Raji (cell line): ENCODE results near the gene GRID1.

Experiments
- POLR2A ChIP-seq: IDR thresholded peaks from 2 replicates; pipeline ENCODE4 v1.6.1; 2011; ENCODE audit warnings: low read depth, low read length, control low read depth; ENCODE audit not compliant: insufficient read depth

Gene GRID1

GRCh38 chr10:85874208-85874607 is 492.4 kb downstream of the GRID1 start:
- no peak for TF ChIP-seq POLR2A

DNA sequence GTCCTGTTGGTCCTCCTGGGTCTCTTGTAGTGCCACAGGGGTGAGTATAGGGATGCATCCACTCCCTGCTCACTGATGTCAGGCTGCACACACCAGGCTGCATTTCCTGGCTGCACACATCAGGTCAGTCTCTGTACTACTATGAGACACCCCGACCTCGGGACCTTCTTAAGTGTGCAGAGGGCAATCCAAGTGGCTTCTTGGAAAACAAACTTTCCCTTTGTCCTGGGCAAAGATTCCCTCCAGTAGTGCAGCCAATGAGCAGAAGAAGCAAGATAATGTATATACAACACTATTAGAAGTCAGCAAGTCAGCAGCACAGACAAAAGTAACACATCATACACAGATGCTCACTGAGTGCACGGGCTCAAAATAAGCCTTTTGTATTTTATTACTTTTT is 493.5 kb downstream of the GRID1 start:
- no peak for TF ChIP-seq POLR2A

DNA sequence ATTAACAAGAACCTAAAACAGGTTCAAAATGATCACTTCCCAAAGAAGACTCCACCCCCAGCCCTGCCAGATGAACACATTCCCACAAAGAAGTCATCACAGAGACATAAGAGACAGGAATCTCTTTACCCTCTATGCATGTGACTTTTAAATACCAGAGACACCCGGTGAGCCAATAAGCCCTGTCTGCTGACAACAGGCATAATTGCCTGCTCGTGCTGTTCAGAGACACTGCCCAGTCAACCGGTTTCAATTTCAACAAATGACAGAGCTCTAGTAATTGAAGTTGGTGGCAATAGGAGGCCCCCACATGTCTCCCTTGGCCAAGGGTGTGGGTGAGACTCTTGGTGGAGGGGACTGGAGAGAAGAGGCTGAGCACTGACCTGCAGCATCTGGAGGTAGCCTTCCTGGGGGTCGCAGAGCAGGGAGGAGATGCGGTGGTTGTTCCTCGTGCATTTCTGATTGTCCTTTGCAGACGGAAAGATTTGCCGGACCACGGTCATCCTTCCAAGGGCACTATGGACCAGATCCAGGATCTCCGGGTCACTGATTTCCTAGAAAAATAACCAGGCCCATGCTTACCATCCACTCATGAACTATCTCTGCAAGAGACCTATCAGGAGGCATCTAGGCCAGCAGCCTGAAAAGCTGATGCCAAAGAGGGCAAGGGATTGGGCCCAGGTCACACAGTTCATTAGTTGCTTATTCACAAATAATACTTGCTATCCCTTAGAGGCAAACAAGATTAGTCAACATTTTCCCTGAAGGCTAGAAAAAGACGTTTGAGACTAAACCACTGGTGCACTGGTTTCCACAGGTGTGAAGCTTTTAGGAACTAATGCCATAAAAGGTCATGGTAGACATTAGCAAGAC is 497.7 kb downstream of the GRID1 start:
- TF ChIP-seq POLR2A, result no peak

DNA sequence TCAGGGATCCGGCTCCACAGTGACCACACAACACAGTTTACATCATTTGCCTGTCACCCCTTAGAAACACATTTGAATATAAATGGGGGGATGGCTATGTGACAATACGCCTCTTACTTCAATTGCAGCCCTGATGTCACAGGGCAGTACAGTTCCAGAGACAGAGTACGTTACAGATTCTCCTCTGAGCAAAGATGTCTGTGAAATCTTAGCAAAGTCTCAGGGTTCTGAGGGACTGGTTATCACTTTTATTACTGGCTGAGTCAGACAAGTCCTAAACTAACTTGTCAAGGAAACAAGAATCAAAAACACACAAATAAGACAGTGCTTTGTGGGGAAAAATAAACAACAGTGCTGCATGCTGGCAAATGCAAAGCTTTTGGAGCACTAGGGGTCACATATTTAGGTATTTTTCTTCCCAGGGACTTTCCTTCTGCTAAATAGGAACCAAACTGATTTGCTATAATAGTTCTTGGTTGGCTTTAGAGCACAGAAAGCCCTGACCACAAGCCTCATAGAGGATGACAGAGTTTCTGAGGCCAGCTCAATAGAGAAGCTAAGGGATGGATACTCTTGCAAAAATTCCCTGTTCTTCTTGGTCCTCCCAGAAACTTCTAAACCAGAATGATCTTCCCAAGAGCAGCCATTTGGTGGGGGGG is 501.6 kb downstream of the GRID1 start:
- TF ChIP-seq POLR2A, result no peak

DNA sequence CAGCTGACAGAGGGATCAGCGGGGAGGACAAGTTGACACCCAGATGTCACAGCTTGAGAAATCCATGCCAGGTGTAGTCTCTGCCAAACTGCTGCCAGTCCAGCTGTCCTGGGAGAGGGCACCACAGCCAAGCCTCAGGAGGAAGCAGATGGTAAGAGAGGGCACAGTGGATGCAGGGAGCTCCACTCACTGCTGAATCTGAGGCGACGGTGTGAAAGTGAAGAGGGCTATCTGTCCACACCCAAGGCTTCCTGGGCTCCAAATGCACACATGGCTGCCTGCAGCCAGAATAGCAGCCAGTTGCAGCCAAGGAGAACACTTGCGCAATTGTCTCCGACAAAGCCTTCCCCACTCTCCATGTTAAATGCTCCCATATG is 502.4 kb downstream of the GRID1 start:
- no peak for TF ChIP-seq POLR2A

GRCh38 chr10:85863301-85864172 is 503.1 kb downstream of the GRID1 start:
- no peak for TF ChIP-seq POLR2A

- no peak for TF ChIP-seq POLR2A
Measured at GRCh38 chr10:85862771-85863170, 503.8 kb downstream of the GRID1 start.

DNA sequence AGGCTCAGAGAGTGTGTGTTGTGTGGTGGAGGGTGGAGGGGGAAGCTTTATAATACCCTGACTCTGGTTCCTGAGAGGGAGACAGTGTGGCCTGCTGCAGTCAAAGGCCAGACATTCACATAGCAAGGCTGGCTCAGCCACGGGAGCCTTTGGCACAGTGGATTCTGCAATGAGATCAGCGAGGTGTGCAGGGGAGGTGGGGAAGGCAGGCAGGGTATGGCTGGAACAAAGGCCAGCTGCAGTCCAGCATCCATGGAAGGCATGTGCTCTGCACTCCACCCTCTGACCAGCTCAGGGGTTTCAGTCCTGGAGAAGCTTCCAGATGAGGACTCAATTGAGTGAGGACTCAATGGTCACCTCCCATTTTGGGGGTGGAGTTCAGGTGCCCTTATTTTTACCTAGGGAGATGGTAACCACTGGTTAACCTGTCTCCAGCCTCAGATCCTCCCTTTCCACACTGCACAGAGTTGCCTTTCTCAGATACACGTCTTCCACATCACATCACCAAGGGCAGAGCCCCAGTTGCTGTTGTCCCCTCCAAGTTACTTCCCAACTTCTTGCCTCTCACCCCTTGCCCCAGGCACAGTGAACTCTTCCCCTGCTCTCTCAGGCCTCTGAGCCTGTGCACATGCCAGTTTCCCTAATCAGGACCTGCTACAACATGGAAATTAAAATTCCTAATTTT is 504.9 kb downstream of the GRID1 start:
- TF ChIP-seq POLR2A, result no peak

- TF ChIP-seq POLR2A, result no peak
Measured at GRCh38 chr10:85859859-85860258, 506.7 kb downstream of the GRID1 start.

DNA sequence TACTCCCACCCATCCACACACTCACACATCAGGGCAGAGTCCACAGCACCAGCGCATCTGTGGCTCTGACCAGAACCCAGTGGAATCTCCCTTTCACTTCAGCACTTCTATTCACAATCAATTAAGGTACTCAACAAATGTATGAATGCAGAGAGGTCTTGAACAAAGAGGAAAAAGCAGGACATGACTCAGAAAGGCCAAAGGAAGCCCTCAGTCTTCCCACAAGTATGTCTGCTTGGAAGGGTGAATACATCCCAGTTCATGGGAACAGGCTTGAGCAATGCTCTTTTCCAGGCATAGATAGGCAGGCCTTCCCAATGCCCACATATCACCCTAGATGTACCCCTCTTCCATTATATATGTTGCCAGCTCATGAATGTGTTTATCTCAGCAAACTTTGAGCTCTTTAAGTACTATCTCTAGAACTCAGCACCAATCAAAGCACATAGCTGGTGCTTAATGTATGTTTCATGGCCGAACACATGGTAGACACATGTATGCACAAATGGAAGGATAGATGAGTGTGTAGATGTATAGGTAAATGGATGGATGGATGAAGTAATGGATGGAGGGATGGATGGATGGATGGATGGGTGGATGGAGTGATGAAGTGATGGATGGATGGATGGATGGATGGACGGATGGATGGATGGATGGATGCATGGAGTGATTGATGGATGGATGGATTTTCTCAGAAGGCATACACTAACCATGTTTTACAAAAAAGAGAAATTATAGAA is 507.6 kb downstream of the GRID1 start:
- TF ChIP-seq POLR2A, result no peak

DNA sequence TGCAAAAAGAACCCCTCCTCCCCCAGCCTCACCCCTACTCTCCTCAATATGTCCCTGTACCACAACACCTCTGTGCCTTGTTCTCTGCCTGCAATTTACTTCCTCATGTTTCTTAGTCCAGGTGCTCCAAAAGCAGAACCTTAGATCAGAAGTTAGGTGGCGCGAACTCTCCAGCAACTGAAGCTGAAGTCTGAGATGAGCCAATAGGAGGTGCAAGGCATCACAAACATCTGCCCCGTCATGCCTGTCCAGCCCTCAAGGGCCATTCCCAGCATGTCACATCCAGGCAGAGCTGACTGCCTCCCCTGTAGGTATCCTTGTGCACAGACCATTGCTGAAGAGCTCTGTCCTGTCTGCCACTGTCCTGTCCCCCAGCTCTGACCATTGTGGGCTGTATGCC is 508.8 kb downstream of the GRID1 start:
- TF ChIP-seq POLR2A, result no peak

GRCh38 chr10:85857305-85857704 is 509.3 kb downstream of the GRID1 start:
- no peak for TF ChIP-seq POLR2A

GRCh38 chr10:85851934-85852333 is 514.7 kb downstream of the GRID1 start:
- no peak for TF ChIP-seq POLR2A

DNA sequence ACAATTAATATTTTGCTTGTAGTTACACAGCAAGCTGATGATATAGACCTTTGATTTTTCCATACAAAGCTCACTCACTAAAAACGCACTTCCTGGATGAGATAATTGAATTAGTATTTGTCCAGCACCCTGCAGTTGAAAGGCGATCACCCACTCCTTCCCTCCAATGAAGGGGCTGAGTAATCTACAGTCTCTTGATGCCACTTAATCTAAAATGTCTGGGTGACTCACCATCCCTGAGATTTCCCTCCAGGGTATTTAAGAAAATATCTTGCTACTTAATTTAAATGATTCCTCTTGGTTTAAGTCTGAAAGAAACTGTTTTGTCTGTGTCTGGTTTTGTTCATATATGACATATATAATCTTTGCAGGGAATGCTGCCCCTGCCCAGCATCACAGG is 515.3 kb downstream of the GRID1 start:
- TF ChIP-seq POLR2A, result no peak
